Forelimb muscle (tissue), 1 donor: ENCODE results near the gene BHMT2. TPM values are rescaled to one million over a fixed set of nuclear protein-coding genes. Genes with fewer than 3 reads are reported as not detected.

Experiments
- DNase-seq: peaks from one replicate; pipeline ENCODE4 v3.0.0-alpha.2; 2013; ENCODE audit warnings: low read depth
- polyA plus RNA-seq: library from polyadenylated mRNA; unstranded; fragments of 120-200 nt; gene quantifications from one replicate; pipeline ENCODE4 v1.2.1, GENCODE V29; 2013; ENCODE audit not compliant: insufficient read length

Gene BHMT2
- 3.0 TPM for polyA plus RNA-seq

GRCh38 chr5:79069488-79070349, at the start of gene BHMT2, which contains the start of gene DMGDH:
TSS of gene BHMT2 (plus strand) at chr5:79069767. CDS start at chr5:79069783, 16 bp downstream.
TSS of gene DMGDH (minus strand) at chr5:79069674. CDS start at chr5:79069620, 54 bp downstream.
- DNase-seq: no peak

GRCh38 chr5:79020861-79021561, 48.6 kb upstream of the BHMT2 start:
- peak; percentile 28 for DNase-seq

GRCh38 chr5:79021753-79022152, 47.8 kb upstream of the BHMT2 start:
- DNase-seq: no peak

GRCh38 chr5:79022771-79023170, 46.8 kb upstream of the BHMT2 start:
- DNase-seq: no peak

GRCh38 chr5:79023348-79023747, 46.2 kb upstream of the BHMT2 start:
- no peak for DNase-seq

- no peak for DNase-seq
These were observed 45.6 kb upstream of the BHMT2 start for GRCh38 chr5:79023947-79024346.

GRCh38 chr5:79025054-79025472, 44.5 kb upstream of the BHMT2 start:
- DNase-seq: peak; percentile 45

- DNase-seq: no peak
These were observed 38.7 kb upstream of the BHMT2 start for GRCh38 chr5:79030663-79031484.

GRCh38 chr5:79031485-79031867, 38.1 kb upstream of the BHMT2 start:
- DNase-seq: no peak

GRCh38 chr5:79032031-79032695, 37.4 kb upstream of the BHMT2 start:
- no peak for DNase-seq

- no peak for DNase-seq
These were observed 36.8 kb upstream of the BHMT2 start for GRCh38 chr5:79032782-79033181.

GRCh38 chr5:79035237-79035636, 34.3 kb upstream of the BHMT2 start:
- DNase-seq: no peak

- no peak for DNase-seq
These were observed 32.8 kb upstream of the BHMT2 start for GRCh38 chr5:79036769-79037168.

- no peak for DNase-seq
These were observed 27.4 kb upstream of the BHMT2 start for GRCh38 chr5:79042188-79042587.

GRCh38 chr5:79047199-79047598, 22.4 kb upstream of the BHMT2 start:
- DNase-seq: no peak

- no peak for DNase-seq
These were observed 21.1 kb upstream of the BHMT2 start for GRCh38 chr5:79048437-79048836.

GRCh38 chr5:79050498-79050897, 19.1 kb upstream of the BHMT2 start:
- no peak for DNase-seq

GRCh38 chr5:79053321-79053720, 16.2 kb upstream of the BHMT2 start:
- no peak for DNase-seq

GRCh38 chr5:79055017-79055416, 14.6 kb upstream of the BHMT2 start:
- no peak for DNase-seq

- DNase-seq: no peak
These were observed 12.7 kb upstream of the BHMT2 start for GRCh38 chr5:79056847-79057246.

- no peak for DNase-seq
These were observed 9.9 kb upstream of the BHMT2 start for GRCh38 chr5:79059674-79060073.
